ENCODE results near the gene RNF130. TPM values are rescaled to one million over a fixed set of nuclear protein-coding genes. Genes with fewer than 3 reads are reported as not detected.
A peak's percentile ranks its signal among the peaks of the same experiment; 100 is the strongest.

Gene RNF130
- total and polyA plus RNA-seq, 3 experiments from 2014 or later: 15.7 to 22.7 (median 15.9) TPM

GRCh38 chr5:180077594-180078284, 6.2 kb upstream of the RNF130 start:
- Mint-ChIP-seq H3K4me1 (peaks cover 8 to 14% (median 9%) of the 10 kb centered on the region in 3 donors), H3K9me3 (no peaks in the 10 kb centered on the region), H3K27ac (no peak overlapping the region), H3K4me3 (no peak overlapping the region), H3K27me3 (peaks cover 41 to 53% of the 10 kb centered on the region in 2 donors), H3K36me3 (no peaks in the 10 kb centered on the region)
- peaks cover 2% of the 10 kb centered on the region for H3K4me1 ChIP-seq (ENCODE audit: insufficient read depth, low read length)
- H3K27ac ChIP-seq (ENCODE audit: low read depth, low read length): no peak overlapping the region
- CTCF ChIA-PET: interaction anchor here (0.7 to 1.5 kb wide), 2 partner anchors 11 to 12 kb away, joined by 3 to 4 read pairs; no protein-coding TSS in a partner anchor
- no peaks in the 10 kb centered on the region for H3K9me3 ChIP-seq (ENCODE audit: low read length)
- peaks cover 9% of the 10 kb centered on the region for H3K27me3 ChIP-seq (ENCODE audit: insufficient read depth, low read length, poor library complexity, severe bottlenecking)
- H3K4me3 ChIP-seq (ENCODE audit: low read length): no peak overlapping the region
- no peaks in the 10 kb centered on the region for H3K36me3 ChIP-seq (ENCODE audit: insufficient read depth, low read length)
- no peak for DNase-seq
- POLR2A ChIA-PET: no interaction called here

GRCh38 chr5:180075703-180076102, 4.1 kb upstream of the RNF130 start:
- Histone ChIP-seq H3K27ac (ENCODE audit: low read depth, low read length) (no peak overlapping the region), H3K4me3 (ENCODE audit: low read length) (no peak overlapping the region), H3K9me3 (ENCODE audit: low read length) (no peaks in the 10 kb centered on the region), H3K4me1 (ENCODE audit: insufficient read depth, low read length) (peaks cover 11% of the 10 kb centered on the region), H3K36me3 (ENCODE audit: insufficient read depth, low read length) (no peaks in the 10 kb centered on the region), H3K27me3 (ENCODE audit: insufficient read depth, low read length, poor library complexity, severe bottlenecking) (peaks cover 9% of the 10 kb centered on the region)
- H3K9me3 Mint-ChIP-seq: no peaks in the 10 kb centered on the region
- no peaks in the 10 kb centered on the region for H3K36me3 Mint-ChIP-seq
- no peak overlapping the region for H3K27ac Mint-ChIP-seq
- no peak for DNase-seq
- peaks cover 28 to 35% of the 10 kb centered on the region in 2 donors for H3K27me3 Mint-ChIP-seq
- H3K4me1 Mint-ChIP-seq: peaks cover 17 to 23% (median 17%) of the 10 kb centered on the region in 3 donors
- POLR2A ChIA-PET: no interaction called here
- H3K4me3 Mint-ChIP-seq: peak overlapping the region in 1 of 7 donors; percentile 74
- CTCF ChIA-PET: no interaction called here

GRCh38 chr5:180074462-180074861, 2.9 kb upstream of the RNF130 start:
- H3K36me3 Mint-ChIP-seq: no peaks in the 10 kb centered on the region
- H3K36me3 ChIP-seq (ENCODE audit: insufficient read depth, low read length): no peaks in the 10 kb centered on the region
- H3K9me3 ChIP-seq (ENCODE audit: low read length): no peaks in the 10 kb centered on the region
- no peak overlapping the region for H3K27ac ChIP-seq (ENCODE audit: low read depth, low read length)
- CTCF ChIA-PET: no interaction called here
- no peaks in the 10 kb centered on the region for H3K9me3 Mint-ChIP-seq
- peaks cover 9% of the 10 kb centered on the region for H3K27me3 ChIP-seq (ENCODE audit: insufficient read depth, low read length, poor library complexity, severe bottlenecking)
- H3K4me3 Mint-ChIP-seq: peak overlapping the region in 3 of 7 donors; percentile 0 to 89 (median 24)
- H3K4me1 Mint-ChIP-seq: peaks cover 24 to 28% (median 24%) of the 10 kb centered on the region in 3 donors
- peaks cover 22% of the 10 kb centered on the region for H3K4me1 ChIP-seq (ENCODE audit: insufficient read depth, low read length)
- H3K27me3 Mint-ChIP-seq: peaks cover 19 to 23% of the 10 kb centered on the region in 2 donors
- H3K4me3 ChIP-seq (ENCODE audit: low read length): no peak overlapping the region
- POLR2A ChIA-PET: no interaction called here
- DNase-seq: no peak
- peak overlapping the region in 1 of 8 donors; percentile 79 for H3K27ac Mint-ChIP-seq

- peak overlapping the region; percentile 82 to 87 (median 83) for H3K4me3 Mint-ChIP-seq
- peak in 2 of 5 donors; percentile 11 to 50 for DNase-seq
- peaks cover 22% of the 10 kb centered on the region for H3K4me1 ChIP-seq (ENCODE audit: insufficient read depth, low read length)
- CTCF ChIA-PET: no interaction called here
- POLR2A ChIA-PET: no interaction called here
- peaks cover 27 to 30% (median 29%) of the 10 kb centered on the region in 3 donors for H3K4me1 Mint-ChIP-seq
- H3K27ac Mint-ChIP-seq: peak overlapping the region; percentile 77 to 96 (median 86)
- H3K4me3 ChIP-seq (ENCODE audit: low read length): peak overlapping the region; percentile 56
- no peaks in the 10 kb centered on the region for H3K9me3 ChIP-seq (ENCODE audit: low read length)
- peaks cover 5% of the 10 kb centered on the region in 2 donors for H3K27me3 Mint-ChIP-seq
- no peaks in the 10 kb centered on the region for H3K36me3 ChIP-seq (ENCODE audit: insufficient read depth, low read length)
- no peaks in the 10 kb centered on the region for H3K36me3 Mint-ChIP-seq
- no peaks in the 10 kb centered on the region for H3K9me3 Mint-ChIP-seq
- H3K27ac ChIP-seq (ENCODE audit: low read depth, low read length): peak overlapping the region; percentile 38
- H3K27me3 ChIP-seq (ENCODE audit: insufficient read depth, low read length, poor library complexity, severe bottlenecking): peaks cover 4% of the 10 kb centered on the region
These were observed 997 bp upstream of the RNF130 start for GRCh38 chr5:180072556-180072955.

GRCh38 chr5:180072256-180072548, 643 bp upstream of the RNF130 start:
- peak overlapping the region; percentile 56 for H3K4me3 ChIP-seq (ENCODE audit: low read length)
- no peaks in the 10 kb centered on the region for H3K36me3 ChIP-seq (ENCODE audit: insufficient read depth, low read length)
- peaks cover 4% of the 10 kb centered on the region for H3K27me3 ChIP-seq (ENCODE audit: insufficient read depth, low read length, poor library complexity, severe bottlenecking)
- peak overlapping the region; percentile 38 for H3K27ac ChIP-seq (ENCODE audit: low read depth, low read length)
- Mint-ChIP-seq H3K27ac (peak overlapping the region; percentile 73 to 96 (median 80)), H3K27me3 (peaks cover 5% of the 10 kb centered on the region in 2 donors), H3K36me3 (no peaks in the 10 kb centered on the region), H3K9me3 (no peaks in the 10 kb centered on the region), H3K4me3 (peak overlapping the region; percentile 82 to 87 (median 83)), H3K4me1 (peaks cover 27 to 30% (median 29%) of the 10 kb centered on the region in 3 donors)
- H3K4me1 ChIP-seq (ENCODE audit: insufficient read depth, low read length): peaks cover 22% of the 10 kb centered on the region
- ChIA-PET POLR2A (no interaction called here), CTCF (no interaction called here)
- DNase-seq: no peak
- H3K9me3 ChIP-seq (ENCODE audit: low read length): no peaks in the 10 kb centered on the region

- Mint-ChIP-seq H3K36me3 (no peaks in the 10 kb centered on the region), H3K27me3 (peaks cover 5% of the 10 kb centered on the region in 2 donors), H3K27ac (peak overlapping the region; percentile 20 to 81 (median 61)), H3K9me3 (no peaks in the 10 kb centered on the region), H3K4me3 (peak overlapping the region; percentile 85 to 91 (median 89)), H3K4me1 (peaks cover 27 to 30% (median 29%) of the 10 kb centered on the region in 3 donors)
- ChIA-PET POLR2A (no interaction called here), CTCF (interaction anchor here (1.3 kb wide), 1 partner anchor 11 kb away, joined by 3 read pairs; no protein-coding TSS in a partner anchor)
- peak overlapping the region; percentile 38 for H3K27ac ChIP-seq (ENCODE audit: low read depth, low read length)
- peak overlapping the region; percentile 70 for H3K4me3 ChIP-seq (ENCODE audit: low read length)
- peak in 1 of 5 donors; percentile 6 for DNase-seq
- H3K4me1 ChIP-seq (ENCODE audit: insufficient read depth, low read length): peaks cover 22% of the 10 kb centered on the region
- no peaks in the 10 kb centered on the region for H3K36me3 ChIP-seq (ENCODE audit: insufficient read depth, low read length)
- peaks cover 1% of the 10 kb centered on the region for H3K27me3 ChIP-seq (ENCODE audit: insufficient read depth, low read length, poor library complexity, severe bottlenecking)
- no peaks in the 10 kb centered on the region for H3K9me3 ChIP-seq (ENCODE audit: low read length)
These were observed 616 bp downstream of the RNF130 start for GRCh38 chr5:180070756-180071530.

GRCh38 chr5:180069589-180070247, 1.8 kb downstream of the RNF130 start:
- POLR2A ChIA-PET: no interaction called here
- H3K27ac ChIP-seq (ENCODE audit: low read depth, low read length): no peak overlapping the region
- CTCF ChIA-PET: interaction anchor here (0.8 kb wide), 1 partner anchor 268 kb away, joined by 3 read pairs; no protein-coding TSS in a partner anchor
- H3K4me1 Mint-ChIP-seq: peaks cover 27 to 30% (median 29%) of the 10 kb centered on the region in 3 donors
- no peaks in the 10 kb centered on the region for H3K36me3 Mint-ChIP-seq
- H3K27me3 Mint-ChIP-seq: peaks cover 0 to 2% of the 10 kb centered on the region in 2 donors
- peak overlapping the region; percentile 3 to 91 (median 86) for H3K4me3 Mint-ChIP-seq
- H3K27me3 ChIP-seq (ENCODE audit: insufficient read depth, low read length, poor library complexity, severe bottlenecking): no peaks in the 10 kb centered on the region
- DNase-seq: no peak
- H3K4me3 ChIP-seq (ENCODE audit: low read length): no peak overlapping the region
- no peaks in the 10 kb centered on the region for H3K9me3 Mint-ChIP-seq
- H3K27ac Mint-ChIP-seq: peak overlapping the region in 6 of 8 donors; percentile 2 to 64 (median 30)
- peaks cover 22% of the 10 kb centered on the region for H3K4me1 ChIP-seq (ENCODE audit: insufficient read depth, low read length)
- H3K36me3 ChIP-seq (ENCODE audit: insufficient read depth, low read length): no peaks in the 10 kb centered on the region
- H3K9me3 ChIP-seq (ENCODE audit: low read length): no peaks in the 10 kb centered on the region
